Measurements from ENCODE around the gene MRPS6.

DNA sequence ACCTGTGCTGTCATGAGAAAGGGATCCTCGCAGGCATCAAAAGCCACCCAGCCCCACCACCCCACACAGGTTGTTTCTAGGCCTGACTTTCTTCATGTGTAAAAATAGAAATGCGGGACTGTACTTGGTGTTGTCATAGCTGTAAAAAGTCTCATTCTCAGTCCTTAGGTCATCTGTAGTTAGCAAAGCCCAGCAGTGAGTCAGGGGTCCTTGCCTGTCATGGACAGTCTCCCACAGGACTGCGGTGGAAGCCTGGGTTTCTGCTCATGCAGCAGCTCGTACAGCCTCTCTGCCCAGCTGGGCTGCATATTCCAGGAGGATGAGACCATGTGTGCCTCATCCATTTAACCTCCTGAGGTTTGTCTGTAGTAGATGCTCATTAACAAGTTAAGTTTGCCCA lies 58.2 kb downstream of the MRPS6 start:
- no peak for TF ChIP-seq POLR2A (IDR thresholded peaks at IDR 0.05; ENCODE audit: low read length)
- no peak for TF ChIP-seq GATA1 (IDR thresholded peaks at IDR 0.05; ENCODE audit: low read depth, low read length)
